Activated gamma-delta T cell treated with Interleukin-2 at 50 U/mL for 16 hours (primary cell): ENCODE measurements around the gene G2E3.
"Not testable (repeated sequence)": the region's sequence is repeated elsewhere in the genome, so short reads cannot be mapped to it uniquely, and the experiment has no call there.

Experiments used
- DNase-seq: peaks from one replicate; pipeline ENCODE4 v3.0.0-alpha.2; 2020

Gene G2E3

DNA sequence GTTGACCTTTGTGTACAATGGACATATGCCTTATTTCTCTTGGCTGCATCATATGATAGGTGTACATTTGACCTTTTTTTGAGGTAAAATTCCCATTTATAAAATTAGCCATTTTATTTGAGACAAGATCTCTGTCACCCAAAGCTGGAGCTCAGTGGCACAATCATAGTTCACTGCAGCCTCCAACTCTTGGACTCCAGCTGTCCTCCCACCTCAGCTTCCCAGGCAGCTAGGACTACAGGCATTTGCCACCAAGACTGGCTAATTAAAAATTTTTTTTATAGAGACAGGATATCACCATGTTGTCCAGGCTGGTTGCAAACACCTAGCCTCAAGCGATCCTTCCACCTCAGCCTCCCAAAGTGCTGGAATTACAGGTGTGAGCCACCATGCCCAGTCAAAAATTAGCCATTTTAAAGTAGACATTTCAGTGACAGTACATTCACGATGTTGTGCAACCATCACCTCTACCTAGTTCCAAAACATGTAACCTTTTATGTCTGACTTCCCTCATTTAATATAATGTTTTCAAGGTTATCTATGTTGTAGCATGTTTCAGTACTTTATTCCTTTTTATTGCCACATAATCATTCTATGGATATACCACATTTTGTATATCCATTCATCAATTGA lies 5.4 kb downstream of the G2E3 start:
- DNase-seq = no peak

DNA sequence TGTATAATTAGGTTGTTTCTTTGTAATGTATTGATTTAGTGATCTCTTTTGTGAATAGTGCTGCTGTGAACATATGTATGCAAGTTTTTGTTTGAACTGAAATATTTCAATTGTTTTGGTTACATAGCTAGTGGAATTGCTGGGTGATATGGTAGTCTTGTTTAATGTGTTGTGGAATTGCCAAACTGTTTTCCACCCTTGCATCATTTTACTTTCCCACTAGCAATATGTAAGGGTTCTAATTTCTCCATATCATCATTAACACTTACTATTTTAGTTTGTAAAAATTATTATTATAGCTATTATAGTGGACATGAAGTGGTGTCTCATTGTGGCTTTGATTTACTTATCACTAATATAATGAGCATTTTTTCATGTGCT lies 5.9 kb downstream of the G2E3 start:
- no peak for DNase-seq

DNA sequence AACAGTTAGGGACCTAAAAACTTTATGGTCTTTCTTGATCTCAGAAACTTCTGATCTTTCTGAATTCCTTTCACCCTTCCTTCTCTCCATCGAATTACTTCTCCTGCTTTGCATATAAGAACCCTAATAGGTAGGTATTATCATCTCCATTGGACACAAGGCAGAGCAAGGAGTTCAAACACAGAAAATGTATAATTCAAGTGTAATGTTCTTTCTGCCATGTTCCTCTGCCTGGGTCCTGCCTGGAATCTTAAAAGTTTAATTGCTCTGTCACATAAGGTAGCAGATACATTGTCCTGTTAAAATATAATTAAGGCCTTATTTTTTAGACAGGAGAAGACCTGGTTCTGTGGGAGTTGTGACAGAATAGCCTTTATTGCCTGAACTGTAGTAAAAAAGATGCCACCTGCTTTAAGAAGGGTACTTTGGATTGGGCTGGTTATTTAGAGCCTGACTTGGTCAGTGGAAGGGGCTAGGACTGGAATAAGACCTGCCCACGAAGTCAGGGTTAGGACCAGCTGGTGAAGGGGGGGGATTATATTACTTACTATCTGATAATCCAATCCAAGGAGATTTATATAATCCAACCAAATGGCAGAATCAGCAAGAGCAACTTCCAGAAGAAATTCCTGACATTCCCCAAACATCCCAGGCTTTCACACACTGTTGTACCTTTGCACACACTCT lies 10.4 kb downstream of the G2E3 start:
- DNase-seq = no peak

DNA sequence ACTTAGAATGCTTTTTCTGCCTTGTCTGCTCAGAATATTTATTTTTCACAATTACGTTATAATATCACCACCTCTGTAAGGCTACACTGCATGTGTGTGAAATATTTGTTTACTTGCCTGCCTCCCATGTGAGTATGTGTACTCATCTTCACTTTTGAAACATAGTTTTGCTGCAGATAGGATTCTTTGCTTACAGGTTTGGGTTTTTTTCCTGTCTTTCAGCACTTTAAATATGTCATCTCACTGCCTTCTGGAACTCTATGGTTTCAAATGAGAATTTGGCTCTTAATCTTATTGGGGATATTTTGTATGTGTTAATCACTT lies 10.9 kb downstream of the G2E3 start:
- no peak for DNase-seq

DNA sequence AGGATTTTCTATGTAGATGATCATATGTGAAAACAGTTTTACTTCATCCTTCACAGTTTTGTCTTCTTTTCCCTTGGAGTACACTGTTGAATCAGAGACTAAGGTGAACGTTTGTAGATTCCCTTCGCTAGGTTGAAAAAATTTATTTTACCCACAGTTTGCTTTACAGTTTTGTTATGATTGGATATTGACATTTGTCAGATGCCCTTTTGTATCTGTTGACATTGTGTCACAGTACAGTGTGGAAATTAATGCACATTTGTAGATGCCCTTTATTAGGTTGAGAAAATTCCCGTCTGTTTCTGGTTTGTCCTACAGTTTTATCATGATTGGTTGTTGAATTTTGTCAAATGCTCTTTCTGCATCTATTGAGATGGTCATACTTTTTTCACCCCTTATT lies 13.3 kb downstream of the G2E3 start:
- no peak for DNase-seq

DNA sequence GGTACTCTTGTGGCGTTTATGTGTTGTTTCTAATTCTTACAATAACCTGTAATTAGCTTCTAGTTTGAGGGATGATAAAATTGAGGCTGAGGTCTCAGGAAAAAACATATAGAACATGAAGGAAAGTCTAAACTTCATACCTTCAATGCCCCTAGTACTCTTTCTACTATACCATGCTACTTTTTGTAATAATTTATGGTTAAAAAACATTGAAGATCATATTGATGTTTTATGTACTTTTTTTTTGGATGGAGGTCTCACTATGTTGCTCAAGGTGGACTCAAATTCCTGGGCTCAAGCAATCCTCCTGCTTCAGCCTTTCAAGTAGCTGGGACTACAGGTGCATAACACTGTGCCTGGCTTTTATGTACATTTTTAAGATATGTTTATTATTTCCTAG lies 13.8 kb downstream of the G2E3 start:
- no peak for DNase-seq

DNA sequence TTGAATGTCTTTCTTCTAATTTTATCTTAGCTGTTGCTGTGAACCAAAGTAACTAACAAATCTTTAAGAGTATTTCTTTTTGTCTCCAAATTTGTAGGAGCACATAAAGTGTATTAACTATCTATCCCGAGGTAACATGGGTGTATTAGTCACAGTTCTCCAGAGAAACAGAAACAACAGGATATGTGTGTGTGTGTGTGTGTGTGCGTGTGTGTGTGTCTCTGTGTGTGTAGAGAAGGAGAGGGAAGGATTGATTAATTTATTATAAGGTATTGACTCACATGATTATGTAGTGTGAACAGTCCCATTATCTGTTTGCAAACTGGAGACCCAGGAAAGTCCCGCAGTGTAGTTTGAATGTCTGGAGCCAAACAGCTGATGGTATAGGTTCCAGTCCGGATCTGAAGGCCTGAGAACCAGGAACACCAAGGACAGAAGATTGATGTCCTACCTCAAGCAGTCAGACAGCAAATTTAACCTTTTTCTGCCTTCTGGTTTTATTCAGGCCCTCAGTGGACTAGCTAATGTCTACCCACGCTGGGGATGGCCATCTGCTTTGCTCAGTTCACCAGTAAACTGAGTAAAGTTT lies 14.4 kb downstream of the G2E3 start:
- no peak for DNase-seq

DNA sequence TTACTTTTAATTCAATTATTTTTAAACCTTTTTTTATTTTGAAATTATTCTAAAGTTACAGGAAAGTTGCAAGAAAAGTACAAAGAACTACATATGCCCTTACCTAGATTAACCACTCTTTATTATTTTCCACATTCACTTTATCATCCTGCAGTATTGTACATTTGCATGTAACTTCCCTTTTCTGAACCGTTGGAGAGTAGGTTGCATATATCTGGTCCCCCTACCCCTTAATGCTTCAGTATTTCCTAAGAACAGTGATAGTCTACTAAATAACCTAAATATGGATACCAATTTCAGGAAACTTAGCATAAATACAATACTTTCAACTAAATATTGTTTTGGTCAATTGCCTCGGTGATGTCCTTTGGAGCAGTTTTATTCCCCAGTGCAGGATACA lies 15.0 kb downstream of the G2E3 start:
- DNase-seq = no peak

DNA sequence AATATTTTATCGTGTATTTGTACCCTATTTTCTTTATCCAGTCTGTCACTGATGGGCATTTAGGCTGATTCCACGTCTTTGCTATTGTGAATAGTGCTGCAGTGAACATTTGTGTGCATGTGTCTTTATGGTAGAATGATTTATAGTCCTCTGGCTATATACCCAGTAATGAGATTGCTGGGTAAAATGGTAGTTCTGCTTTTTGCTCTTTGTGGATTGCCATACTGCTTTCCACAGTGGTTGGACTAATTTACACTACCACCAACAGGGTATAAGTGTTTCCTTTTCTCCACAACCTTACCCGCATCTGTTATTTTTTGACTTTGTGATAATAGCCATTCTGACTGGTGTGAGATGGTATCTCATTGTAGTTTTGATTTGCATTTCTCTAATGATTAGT lies 15.8 kb downstream of the G2E3 start:
- not testable (repeated sequence) for DNase-seq

DNA sequence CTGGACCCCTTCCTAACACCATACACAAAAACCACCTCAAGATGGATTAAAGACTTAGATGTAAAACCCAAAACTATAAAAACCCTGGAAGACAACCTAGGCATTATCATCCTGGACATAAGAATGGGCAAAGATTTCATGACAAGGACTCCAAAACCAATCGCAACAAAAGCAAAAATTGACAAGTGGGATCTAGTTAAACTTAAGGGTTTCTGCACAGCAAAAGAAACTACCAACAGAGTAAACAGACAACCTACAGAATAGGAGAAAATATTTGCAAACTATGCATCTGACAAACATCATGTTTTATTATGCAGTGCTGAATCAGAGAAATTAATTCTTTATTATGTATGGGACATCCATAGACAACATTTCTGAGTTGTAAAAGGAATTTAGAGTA lies 17.4 kb downstream of the G2E3 start:
- not testable (repeated sequence) for DNase-seq

DNA sequence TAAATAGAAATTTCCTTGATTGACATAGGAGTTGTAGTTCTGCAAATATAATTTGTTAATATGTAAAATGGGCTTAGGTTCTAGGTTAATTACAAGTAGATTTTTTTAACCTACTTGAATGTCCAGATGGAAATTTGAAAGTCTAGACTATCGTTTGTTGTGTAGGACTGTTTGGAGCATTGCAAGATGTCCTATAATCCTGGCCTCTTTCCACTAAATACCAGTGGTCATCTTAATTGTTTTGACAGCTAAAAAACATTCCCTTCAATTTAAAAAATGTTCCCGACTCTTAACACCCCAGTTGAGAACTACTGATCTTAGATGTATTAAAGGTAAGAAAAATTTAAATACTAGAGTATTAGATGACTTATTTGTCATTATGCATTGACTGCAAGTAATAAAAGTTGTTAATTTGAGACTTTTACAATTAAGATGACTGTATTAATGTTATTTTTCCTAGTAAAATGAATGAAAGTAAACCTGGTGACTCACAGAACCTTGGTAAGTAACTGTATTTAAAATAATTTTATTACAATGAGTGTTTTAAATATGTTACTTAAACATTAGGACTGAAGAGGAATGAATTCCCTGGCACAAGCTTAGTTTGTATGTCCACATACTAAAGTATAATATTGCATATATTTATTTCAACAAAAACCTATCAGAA lies 21.8 kb downstream of the G2E3 start:
- no peak for DNase-seq

DNA sequence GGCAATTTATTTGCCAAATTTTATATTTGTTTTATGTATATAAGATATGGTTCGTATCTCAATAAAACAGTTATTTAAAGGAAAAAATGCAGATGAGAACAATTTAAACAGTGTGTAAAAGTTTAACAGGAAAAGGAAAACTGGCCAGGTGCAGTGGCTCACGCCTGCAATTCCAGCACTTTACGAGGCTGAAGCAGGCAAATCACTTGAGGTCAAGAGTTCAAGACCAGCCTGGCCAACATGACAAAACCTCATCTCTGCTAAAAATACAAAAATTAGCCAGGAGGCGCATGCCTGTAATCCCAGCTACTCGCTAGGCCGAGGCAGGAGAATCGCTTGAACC lies 22.3 kb downstream of the G2E3 start:
- no peak for DNase-seq

DNA sequence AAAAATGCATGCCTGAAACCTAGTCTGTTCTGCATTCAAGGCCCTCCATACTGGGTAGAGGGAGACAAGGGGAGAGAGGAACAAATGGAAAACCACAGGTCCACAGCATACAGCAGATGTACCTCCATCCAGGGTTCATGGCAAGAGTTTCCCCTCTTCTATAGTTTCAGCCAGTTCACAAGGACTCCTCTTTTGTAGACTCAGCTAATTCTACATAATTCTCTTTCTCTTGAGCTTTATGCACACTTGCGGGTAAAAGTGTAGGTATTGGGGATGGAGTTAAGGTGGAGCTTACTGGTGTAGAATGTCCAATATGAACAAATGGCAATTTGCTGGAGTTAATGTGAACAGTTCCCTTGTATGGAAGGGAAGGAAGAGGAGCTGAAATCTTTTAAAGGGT lies 23.4 kb downstream of the G2E3 start:
- DNase-seq = no peak

DNA sequence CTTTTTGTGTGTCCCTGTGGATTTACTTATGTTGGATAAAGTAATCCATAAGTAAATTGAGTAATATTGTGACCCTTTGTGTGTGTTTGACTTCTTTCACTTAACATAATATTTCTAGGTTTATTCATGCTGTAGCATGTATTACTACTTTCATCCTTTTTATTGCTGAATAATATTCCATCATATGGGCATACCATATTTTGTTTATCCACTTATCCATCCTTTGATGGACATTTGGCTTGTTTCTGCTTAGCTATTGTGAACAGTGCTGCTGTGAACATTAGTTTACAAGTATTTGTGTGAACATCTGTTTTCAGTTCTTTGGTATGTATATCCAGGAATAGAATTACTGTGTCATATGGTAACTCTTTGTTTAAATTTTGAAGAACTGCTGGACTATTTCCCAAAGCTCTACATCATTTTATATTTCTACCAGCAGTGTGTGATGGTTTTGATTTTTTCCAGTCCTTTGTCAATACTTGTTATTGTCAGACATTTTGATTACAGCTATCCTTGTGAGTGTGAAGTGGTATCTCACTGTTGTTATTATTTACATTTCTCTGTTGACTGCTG lies 25.2 kb downstream of the G2E3 start:
- no peak for DNase-seq

DNA sequence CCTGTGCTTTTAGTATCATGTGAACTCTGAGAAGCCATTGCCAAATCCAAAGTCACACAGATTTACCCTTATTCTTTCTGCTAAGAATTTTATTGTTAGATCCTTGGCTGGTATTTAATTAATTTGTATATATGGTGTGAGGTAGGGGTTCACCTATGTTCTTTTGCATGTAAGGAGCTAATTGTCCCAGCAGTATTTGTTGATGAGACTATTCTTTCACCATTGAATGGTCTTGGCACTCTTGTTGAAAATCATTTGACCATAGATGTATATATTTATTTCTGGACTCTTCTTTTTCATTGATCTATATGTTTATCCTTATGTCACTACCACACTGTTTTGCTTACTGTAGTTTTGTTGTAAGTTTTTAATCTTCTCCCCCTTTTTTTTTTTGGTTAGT lies 26.2 kb downstream of the G2E3 start:
- DNase-seq = no peak

DNA sequence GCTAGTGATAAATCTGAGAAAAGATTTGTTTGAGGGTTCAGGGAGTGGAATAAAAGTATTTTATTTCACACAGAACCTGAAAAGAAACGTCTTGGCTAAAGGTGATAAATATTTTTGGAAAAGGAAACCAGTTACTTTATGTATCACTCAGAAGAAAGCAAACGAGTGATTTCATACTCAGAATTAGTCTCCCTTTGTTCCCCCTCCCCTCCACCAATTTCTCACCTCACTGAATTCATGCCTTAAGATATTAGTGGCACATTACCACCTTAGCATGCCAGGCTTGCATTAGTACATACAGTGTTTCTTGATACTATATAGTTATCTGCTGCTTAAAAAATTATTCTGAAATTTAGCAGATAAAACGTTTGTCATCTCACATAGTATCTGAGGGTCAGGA lies 28.2 kb downstream of the G2E3 start:
- DNase-seq = no peak

DNA sequence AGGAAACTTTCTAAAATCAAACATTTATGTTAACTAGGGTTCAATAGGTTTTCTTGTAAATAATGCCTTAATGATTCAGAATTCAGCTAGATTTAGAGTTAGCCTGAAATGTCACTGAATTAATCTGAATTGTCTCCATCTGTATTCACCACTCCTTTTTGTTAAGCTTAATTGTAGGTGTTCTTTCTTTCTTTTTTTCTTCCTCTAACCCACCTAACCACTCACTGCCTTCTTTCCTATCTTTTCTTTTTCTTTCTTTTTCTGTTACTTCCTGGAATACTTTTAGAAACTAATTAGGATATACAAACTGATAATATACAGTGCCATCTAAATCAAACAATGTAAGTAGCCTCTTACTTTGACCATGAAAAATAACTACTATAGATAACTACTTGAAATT lies 29.9 kb downstream of the G2E3 start:
- DNase-seq = no peak

DNA sequence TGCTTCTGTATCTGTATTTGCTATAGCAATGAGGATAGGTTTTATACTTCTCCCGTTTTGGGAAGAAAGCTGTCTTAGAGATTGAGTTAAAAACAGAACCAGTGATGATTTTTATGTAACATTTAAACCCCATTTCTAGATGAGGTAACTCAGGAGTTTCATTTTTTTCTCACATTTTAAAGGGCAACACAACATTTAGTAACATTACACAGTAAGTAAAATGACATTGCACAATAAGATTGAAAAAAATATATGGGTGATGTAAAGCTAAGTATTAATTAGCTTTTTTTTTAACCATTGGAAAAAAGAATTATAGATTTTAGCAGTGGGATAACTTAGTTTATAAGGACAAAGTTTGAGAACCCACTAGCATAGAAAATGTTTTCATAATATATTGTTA lies 38.0 kb downstream of the G2E3 start:
- no peak for DNase-seq

DNA sequence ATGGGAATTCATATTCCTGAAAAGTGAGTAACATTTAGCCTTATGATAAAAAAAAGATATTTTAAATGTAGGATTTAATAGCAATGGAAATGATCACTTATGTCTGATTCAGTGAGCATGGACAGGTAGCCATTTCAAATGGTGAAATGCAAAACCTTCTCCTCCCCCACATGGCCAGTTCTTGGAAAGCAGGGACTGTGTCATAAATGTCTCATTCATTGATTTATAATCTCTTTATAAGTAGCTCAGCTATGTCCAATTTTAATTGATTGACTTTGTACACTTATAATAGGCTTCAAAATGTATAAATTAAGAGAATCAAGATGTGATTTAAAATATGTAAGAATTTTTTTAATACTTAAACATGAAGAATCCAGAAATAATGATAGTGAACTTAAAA lies 38.5 kb downstream of the G2E3 start:
- no peak for DNase-seq

DNA sequence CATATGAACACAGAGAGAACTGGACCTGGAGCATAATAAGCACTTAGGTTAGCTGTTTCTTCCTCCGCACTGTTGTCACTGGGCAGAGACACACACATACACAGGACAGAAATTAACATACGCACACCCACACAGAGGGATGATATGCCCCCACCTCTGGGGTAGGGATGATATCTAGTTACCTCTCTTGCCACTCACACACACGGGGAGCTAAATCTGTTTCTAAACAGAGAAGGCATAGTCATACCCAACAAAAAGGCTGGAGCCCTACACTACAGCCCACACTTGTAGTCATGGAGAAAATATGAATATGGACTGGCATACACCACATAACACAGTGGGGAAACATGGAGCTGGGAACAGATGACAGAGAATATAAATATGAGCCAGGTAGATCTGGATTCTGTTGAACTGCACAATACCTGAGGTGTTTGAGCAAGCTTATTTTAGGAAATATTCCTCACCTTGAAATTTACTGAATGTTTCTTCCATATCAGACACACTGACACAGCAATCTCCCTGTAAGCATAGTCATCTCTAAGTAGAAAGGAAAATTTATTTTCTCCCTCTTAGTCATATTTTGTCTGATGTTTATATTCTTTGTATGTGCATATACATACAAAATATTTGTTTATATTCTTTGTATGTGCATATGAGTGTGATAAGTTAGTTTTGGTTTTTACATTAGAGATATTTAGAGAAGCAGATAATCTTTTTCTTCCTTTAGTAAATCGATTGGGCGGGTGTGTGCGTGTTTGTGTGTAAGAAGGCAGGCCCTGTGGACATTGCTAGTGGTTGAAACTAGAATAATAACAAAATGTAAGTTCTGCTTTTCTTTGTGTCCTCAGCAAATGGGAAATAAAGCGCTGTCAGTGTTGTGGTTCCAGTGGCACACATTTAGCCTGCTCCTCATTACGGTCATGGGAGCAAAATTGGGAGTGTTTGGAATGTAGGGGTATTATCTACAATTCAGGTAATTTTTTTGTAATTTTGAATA lies 42.3 kb downstream of the G2E3 start:
- DNase-seq = no peak

DNA sequence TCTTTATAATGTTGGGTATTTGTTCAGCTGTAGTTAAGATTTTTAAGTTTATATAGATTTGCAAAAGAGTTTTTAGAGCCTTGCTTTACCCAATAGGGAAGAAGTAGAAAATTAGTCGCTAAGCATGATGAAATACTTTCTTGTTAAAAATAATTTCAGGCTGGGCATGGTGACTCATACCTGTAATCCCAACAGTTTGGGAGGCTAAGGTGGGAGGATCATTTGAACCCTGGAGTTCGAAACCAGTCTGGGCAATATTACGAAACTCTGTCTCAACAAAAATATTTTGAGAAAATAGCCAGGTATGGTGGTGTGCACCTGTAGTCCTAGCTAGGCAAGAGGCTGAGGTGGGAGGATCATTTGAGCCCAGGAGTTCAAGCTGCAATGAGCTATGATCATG lies 44.4 kb downstream of the G2E3 start:
- no peak for DNase-seq

DNA sequence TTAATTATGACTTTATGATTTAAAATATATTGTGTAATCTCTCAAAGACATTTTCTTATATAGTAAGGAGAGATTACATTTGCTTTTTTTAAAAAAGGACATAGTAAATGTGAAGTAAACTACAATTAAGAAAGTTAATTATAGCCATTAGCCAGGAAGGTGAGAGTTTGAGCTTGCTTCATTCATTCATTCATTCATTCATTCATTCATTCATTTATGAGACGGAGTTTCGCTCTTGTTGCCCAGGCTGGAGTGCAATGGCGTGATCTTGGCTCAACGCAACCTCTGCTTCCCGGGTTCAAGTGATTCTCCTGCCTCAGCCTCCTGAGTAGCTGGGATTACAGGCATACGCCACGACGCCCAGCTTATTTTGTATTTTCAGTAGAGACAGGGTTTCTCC lies 45.7 kb downstream of the G2E3 start:
- DNase-seq = not testable (repeated sequence)
